Activated CD4-positive, CD25-positive, alpha-beta regulatory T cell treated with anti-CD3 and anti-CD28 coated beads, Interleukin-2, amount 50 U/mL, for 16 hours (primary cell): ENCODE data around the gene GALNT18.

Experiments
- DNase-seq: peaks from one replicate; pipeline ENCODE4 v3.0.0-alpha.2; 2020; ENCODE audit warnings: low read depth, low spot score

The GALNT18 gene

GRCh38 chr11:11567936-11568650, 53.7 kb downstream of the GALNT18 start:
- DNase-seq: no peak

GRCh38 chr11:11565636-11566035, 56.2 kb downstream of the GALNT18 start:
- no peak for DNase-seq

GRCh38 chr11:11563200-11563975, 58.4 kb downstream of the GALNT18 start:
- DNase-seq: no peak

GRCh38 chr11:11561991-11562390, 59.8 kb downstream of the GALNT18 start:
- no peak for DNase-seq

GRCh38 chr11:11558826-11559225, 63.0 kb downstream of the GALNT18 start:
- no peak for DNase-seq

GRCh38 chr11:11558396-11558795, 63.4 kb downstream of the GALNT18 start:
- no peak for DNase-seq

- no peak for DNase-seq
These were observed 66.6 kb downstream of the GALNT18 start for GRCh38 chr11:11555208-11555607.

GRCh38 chr11:11553573-11553972, 68.2 kb downstream of the GALNT18 start:
- no peak for DNase-seq

- DNase-seq: no peak
These were observed 69.2 kb downstream of the GALNT18 start for GRCh38 chr11:11552529-11553087.

GRCh38 chr11:11550534-11550933, 71.3 kb downstream of the GALNT18 start:
- DNase-seq: no peak

- no peak for DNase-seq
These were observed 76.2 kb downstream of the GALNT18 start for GRCh38 chr11:11545285-11546275.

- no peak for DNase-seq
These were observed 78.1 kb downstream of the GALNT18 start for GRCh38 chr11:11543656-11544055.

- no peak for DNase-seq
These were observed 81.6 kb downstream of the GALNT18 start for GRCh38 chr11:11540157-11540556.

GRCh38 chr11:11538277-11538960, 83.4 kb downstream of the GALNT18 start:
- DNase-seq: no peak

GRCh38 chr11:11537871-11538270, 83.9 kb downstream of the GALNT18 start:
- no peak for DNase-seq

- no peak for DNase-seq
These were observed 84.4 kb downstream of the GALNT18 start for GRCh38 chr11:11537372-11537771.

- no peak for DNase-seq
These were observed 85.2 kb downstream of the GALNT18 start for GRCh38 chr11:11536650-11537049.

GRCh38 chr11:11535611-11536010, 86.2 kb downstream of the GALNT18 start:
- no peak for DNase-seq

- no peak for DNase-seq
These were observed 86.8 kb downstream of the GALNT18 start for GRCh38 chr11:11534981-11535380.

- no peak for DNase-seq
These were observed 88.1 kb downstream of the GALNT18 start for GRCh38 chr11:11533751-11534150.

GRCh38 chr11:11533057-11533456, 88.7 kb downstream of the GALNT18 start:
- DNase-seq: no peak
